GM12891 (cell line): ENCODE results near the gene TMEM19.

ENCODE experiments used
- POLR2A ChIP-seq: IDR thresholded peaks from 2 replicates; pipeline ENCODE4 v1.6.1; 2011; ENCODE audit warnings: low read depth, low read length, control low read depth
- TAF1 ChIP-seq: IDR thresholded peaks from 2 replicates; pipeline ENCODE4 v1.6.1; 2011; ENCODE audit warnings: low read depth, low read length, control low read depth

DNA sequence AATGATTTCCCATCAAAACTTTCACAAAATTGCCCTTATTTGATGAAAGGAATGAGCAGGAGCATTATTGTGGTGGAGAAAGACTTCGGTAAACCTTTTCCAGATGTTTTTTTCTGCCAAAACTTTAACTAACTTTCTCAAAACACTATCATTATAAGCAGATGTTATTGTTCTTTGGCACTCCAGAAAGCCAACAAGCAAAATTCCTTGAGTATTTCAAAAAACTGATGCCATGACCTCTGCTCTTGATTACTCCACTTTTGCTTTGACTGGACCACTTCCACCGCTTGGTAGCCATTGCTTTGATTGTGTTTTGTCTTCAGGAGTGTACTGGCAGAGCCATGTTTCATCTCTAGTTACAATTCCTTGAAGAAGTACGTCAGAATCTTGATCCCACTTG, 39.1 kb downstream of the TMEM19 start:
- TF ChIP-seq TAF1 (no peak), POLR2A (no peak)
